Measurements from ENCODE around the gene PLEKHN1.

Gene PLEKHN1

DNA sequence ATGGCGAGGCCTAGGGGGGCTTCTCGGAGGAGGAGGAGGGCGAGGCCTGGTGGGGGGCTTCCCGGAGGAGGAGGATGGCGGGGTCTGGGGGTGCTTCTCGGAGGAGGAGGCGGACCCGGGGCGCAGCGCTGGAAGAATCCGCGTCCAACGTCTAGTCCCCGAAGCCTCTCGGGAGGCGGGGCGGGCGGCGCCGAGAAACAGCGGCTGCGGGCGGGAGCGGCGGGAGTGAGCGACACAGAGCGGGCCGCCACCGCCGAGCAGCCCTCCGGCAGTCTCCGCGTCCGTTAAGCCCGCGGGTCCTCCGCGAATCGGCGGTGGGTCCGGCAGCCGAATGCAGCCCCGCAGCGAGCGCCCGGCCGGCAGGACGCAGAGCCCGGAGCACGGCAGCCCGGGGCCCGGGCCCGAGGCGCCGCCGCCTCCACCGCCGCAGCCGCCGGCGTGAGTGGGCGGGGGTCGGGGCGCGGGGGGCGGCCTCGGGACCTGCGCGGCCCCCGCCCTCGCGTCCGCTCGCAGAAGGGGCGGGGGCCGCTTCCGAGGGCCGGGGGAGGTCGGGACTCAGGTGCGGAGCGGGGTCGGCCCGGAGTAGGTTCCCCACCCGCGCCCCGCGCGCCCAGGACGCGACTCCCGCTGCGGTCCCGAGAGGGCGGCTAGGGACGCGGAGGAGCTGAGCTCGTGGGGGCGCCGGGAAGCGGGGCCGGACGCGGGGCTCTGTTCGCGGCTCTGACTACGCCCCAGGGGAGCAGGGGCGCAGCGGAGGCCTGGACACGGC is 5.7 kb upstream of the PLEKHN1 start, which contains the start of gene KLHL17:
Gene KLHL17 (plus strand): TSS at position 222 of the 769 bp plus-strand sequence. CDS start 110 bp downstream, at position 332.
- DNase-seq (ENCODE audit: low read depth in 3 of 3), result peak; percentile 70 to 85 (median 73)

DNA sequence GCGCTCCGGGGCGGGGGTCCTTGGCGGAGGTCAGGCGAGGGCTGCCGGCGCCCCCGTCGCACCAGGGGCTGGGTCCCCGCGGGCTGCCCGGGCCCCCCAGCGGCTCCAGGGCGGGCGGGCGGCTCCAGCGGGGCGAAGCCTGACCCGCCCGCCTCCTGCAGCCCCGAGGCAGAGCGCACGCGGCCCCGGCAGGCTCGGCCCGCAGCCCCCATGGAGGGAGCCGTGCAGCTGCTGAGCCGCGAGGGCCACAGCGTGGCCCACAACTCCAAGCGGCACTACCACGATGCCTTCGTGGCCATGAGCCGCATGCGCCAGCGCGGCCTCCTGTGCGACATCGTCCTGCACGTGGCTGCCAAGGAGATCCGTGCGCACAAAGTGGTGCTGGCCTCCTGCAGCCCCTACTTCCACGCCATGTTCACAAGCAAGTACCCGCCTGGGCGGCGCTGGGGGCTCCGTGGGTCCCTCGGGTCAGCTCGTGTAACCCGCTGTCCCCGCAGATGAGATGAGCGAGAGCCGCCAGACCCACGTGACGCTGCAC is 5.1 kb upstream of the PLEKHN1 start:
- no peak for DNase-seq (ENCODE audit: low read depth in 3 of 3)

DNA sequence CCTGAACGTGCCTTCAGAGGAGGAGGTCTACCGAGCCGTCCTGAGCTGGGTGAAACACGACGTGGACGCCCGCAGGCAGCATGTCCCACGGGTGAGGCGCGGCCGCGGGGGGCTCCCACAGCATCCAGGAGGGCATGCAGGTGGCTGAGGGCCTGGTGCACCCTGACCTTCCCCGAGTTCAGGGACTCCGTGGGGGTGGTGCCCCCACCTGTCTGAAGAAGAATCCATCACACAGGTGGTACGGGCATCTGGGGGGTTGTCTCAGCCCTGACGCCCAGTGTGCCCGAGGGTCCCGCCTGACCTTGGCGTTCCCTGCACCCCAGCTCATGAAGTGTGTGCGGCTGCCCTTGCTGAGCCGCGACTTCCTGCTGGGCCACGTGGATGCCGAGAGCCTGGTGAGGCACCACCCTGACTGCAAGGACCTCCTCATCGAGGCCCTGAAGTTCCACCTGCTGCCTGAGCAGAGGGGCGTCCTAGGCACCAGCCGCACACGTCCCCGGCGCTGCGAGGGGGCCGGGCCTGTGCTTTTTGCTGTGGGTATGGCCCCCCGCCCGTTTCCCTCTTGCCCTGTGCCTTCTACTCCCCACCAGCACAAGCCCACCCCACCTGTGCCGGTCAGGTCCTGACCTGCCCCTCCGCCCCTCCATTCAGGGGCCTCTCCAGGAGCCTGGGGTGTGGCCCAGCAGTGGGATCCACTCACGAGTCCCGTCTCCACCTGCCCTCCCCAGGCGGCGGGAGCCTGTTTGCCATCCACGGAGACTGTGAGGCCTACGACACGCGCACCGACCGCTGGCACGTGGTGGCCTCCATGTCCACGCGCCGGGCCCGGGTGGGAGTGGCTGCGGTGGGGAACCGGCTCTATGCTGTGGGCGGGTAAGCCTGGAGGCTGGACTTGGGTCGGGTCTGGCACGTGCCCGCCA is 3.6 kb upstream of the PLEKHN1 start:
- no peak for DNase-seq (ENCODE audit: low read depth in 3 of 3)

DNA sequence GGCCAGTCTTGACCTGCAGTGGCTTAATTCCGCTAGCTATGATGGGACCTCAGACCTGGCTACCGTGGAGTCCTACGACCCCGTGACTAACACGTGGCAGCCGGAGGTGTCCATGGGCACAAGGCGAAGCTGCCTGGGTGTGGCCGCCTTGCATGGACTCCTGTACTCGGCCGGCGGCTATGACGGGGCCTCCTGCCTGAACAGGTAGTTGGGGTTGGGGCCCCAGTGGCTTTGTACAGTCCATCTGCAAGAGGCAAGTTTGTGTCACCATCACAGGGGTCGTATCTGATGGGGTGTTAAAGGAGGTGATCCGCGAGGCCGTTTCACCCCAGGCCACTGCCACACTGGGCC is 3.0 kb upstream of the PLEKHN1 start:
- DNase-seq (ENCODE audit: low read depth in 3 of 3), result no peak

DNA sequence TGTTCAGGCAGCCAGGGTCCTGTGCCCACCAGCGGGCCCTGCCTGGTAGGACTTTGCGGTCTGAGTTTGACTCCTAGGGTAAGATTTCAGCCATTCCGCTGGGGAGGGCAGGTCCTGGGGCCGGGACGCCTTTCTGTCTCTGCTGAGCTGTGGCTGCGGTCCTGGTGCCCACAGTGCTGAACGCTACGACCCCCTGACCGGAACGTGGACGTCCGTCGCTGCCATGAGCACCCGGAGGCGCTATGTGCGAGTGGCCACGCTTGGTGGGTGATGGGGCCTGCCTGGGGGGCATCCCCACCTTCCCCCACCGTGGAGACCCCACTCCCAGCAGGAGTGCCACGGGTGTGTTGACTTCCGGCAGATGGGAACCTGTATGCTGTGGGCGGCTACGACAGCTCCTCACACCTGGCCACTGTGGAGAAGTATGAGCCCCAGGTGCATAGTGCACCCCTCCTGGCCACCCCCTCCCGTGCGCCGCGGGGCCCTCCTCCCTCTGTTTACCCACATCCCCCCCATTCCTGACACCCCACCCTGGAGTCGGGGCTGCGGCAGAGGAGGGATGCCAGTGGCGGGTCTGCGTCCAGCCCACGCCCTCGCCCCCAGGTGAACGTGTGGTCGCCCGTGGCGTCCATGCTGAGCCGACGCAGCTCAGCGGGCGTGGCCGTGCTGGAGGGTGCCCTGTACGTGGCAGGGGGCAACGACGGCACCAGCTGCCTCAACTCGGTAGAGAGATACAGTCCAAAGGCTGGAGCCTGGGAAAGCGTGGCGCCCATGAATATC is 2.3 kb upstream of the PLEKHN1 start:
- DNase-seq (ENCODE audit: low read depth in 3 of 3), result no peak

DNA sequence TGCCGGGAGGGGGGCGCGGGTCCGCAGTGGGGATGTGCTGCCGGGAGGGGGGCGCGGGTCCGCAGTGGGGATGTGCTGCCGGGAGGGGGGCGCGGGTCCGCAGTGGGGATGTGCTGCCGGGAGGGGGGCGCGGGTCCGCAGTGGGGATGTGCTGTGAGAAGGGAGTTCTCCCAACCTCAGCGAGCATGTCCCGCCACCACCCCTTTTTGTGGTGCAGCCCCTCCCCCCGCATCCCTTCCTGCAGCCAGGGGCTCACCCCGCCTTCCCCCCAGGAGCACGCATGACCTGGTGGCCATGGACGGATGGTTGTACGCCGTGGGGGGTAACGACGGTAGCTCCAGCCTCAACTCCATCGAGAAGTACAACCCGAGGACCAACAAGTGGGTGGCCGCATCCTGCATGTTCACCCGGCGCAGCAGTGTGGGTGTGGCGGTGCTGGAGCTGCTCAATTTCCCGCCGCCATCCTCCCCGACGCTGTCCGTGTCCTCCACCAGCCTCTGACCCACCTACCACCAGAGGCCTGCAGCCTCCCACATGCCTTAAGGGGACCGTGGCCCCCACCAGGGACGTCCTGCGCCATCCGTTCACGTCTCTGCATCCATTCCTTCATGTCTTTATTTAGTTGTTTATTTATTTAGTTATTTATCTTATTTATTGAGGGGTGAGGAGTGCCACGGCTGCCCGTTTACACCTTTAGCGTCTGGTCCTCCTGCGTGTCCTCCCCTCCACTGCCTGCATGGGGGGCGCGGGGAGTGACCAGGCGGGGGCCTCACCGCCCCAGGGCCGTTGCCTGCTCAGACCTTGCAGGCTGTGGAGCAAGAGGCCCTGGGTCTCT is 1.4 kb upstream of the PLEKHN1 start:
- DNase-seq (ENCODE audit: low read depth in 3 of 3), result no peak

DNA sequence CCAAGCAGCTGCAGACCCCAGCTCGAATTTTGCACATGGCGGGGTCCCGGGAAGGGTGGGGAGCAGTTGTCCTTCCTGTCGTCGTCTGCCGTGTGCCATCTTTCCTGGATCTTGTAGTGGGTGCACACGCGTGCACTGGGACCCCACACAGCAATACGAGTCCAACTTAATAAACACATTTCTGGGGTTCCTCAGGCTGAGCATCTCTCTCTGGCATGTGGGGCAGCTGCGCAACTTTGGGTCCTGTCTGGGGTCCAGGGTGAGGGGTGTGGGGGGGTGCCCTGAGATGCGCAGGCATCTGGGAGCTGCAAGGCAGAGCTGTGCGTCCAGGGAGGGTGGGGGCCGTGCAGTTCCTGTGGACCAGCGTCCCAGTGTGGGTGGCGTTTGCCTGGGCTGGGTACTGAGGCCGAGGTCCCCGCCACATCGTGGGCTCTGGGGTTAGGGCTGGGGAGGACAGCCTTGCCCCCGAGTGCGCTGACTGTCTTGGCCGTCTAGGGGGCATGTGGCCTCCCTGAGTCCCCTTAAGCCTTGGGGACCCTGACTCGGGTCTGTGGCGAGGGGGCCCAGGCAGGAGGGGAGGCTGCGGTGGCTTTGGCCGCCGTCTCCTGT is 652 bp upstream of the PLEKHN1 start:
- DNase-seq (ENCODE audit: low read depth in 3 of 3), result no peak

DNA sequence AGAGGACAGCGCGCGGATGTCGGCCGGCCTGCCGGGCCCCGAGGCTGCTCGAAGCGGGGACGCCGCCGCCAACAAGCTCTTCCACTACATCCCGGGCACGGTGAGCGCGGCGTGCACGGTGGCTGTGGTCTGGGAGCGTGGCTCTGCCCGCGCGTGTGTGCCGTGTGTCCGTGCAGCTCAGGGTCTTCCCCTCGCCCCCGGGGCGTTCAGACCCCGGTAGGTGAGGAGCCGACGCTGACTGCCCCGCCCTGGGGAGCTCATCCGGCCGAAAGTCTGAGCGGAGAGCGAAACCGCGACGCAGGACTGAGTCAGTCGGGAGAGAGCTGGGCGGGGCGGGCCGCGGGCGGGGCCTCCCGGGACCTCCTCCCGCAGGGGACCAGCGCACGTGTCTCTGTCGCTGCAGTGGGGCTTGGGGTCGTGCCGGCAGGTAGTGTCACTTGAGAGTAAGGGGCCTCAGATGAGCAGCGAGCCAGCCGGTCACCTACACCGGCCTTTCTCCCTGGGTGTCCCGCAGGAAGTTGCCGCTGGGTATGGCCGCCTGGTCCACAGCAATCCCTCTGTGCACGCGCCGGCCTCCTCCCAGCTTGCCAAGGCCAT is 520 bp downstream of the PLEKHN1 start:
- peak; percentile 64 to 86 (median 66) for DNase-seq (ENCODE audit: low read depth in 3 of 3)

DNA sequence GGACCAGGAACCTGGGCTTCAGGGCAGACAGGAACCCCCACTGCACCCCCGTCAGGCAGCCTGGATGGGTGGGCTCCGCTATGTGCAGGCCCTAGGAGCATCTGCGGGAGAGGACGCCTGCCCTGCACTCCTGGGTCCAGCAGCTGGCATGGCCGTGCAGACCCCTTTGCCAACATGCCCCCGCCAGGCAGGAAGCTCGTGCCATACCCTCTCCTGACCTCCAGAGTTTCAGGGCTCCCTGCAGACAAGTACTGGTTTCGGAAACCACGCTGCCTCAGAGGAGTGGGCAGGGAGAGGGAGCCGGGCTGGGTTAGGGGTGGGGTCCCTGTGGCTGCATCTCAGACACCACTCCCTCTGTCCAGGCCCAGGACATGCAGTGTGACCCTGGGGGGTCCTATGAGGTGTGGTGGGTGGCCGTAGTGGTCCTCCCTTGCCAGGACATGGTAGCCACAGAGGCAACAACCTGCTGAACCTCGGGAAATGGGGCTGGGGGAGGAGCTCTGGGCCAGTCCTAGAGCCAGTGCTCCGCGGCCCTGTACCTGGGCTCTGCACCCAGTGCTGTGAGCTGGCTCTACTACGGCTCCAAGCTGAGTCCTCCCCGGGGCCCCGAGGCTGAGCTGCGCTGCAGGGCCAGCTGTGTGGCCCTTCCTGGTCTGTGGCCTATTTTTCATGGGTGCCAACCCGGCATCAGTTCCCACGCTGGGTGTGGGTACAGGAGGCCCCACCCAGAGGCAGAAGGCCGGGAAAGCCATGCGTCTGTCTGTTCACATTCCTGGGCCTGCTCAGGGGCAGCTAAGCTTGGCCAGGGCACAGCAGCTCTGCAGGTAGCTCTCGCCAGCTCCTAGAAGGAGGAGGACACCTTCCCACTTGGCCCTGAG is 1.4 kb downstream of the PLEKHN1 start:
- no peak for DNase-seq (ENCODE audit: low read depth in 3 of 3)

DNA sequence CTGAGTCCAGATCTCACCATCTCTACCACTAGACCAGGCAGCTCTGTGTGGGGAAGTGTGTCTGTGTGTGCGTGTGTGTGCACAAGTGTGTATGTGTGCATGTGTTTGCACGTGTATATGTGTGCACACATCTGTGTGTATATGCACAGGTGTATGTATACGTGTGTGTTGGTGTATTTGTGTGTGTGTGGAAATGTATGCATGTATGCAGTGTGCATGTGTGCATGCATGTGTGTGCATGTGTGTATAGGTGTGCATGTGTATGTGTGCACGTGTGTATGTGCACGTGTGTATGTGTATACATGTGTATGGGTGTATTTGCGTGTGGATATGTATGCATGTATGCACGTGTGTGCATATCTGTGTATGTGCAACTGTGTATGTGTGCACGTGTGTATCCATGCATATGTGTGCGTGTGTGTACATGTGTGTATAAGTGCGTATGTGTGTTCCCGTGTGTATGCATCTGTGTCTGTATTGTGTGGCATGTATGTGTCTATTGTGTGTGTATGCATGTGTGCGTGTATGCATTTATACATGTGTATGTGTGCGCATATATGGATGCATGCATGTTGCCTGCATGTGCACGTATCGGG is 3.1 kb downstream of the PLEKHN1 start:
- no peak for DNase-seq (ENCODE audit: low read depth in 3 of 3)

DNA sequence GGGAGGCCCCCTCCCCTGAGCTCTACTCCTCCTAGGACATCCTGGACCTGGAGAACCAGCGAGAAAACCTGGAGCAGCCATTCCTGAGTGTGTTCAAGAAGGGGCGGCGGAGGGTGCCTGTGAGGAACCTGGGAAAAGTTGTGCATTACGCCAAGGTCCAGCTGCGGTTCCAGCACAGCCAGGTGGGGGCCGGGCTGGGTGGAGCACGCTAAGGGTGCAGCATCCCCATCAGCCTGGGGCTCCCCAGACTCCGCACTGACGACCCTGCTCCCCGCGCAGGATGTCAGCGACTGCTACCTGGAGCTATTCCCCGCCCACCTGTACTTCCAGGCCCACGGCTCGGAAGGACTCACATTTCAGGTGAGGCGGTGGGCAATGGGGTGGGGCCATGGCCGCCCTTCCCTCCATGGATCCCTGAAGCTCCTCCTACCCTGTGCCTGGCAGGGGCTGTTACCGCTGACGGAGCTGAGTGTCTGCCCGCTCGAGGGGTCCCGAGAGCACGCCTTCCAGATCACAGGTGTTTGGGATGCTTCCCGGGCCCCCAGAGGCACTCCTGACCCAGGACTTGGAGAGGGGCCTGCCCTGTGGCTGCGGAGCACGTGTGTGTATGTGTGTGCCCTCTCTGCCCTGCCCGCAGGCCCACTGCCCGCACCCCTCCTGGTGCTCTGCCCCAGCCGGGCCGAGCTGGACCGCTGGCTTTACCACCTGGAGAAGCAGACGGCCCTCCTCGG is 4.1 kb downstream of the PLEKHN1 start:
- no peak for DNase-seq (ENCODE audit: low read depth in 3 of 3)

DNA sequence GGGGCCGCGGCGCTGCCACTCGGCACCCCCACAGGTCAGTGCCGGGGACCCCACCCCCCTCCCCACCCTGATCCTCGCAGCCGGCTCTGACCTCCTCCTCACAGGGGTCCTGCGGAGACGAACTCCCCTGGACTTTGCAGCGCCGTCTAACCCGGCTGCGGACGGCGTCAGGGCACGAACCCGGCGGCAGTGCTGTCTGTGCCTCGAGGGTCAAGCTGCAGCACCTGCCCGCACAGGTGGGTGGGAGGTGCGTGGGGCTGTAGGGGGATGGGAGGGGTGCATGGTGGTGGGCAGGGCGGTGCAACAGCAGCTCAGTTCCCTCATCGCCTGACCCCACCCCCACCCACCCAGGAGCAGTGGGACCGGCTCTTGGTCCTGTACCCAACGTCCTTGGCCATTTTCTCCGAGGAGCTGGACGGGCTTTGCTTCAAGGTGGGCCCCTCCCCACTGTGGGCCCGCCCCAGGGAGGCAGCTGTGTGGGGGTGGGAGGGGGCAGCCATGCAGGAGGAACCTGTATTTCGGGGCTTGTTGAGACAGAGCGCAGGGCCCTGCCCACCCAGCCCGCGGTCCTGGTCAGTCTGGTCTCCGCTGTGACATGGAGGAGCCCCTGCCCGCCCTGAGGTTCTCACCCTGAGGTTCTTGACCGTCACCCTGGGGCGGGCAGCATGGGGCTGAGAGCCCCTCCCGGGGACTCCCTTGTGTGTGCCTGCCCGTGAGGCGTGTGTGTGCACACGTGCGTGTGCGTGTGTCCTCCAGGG is 4.9 kb downstream of the PLEKHN1 start:
- no peak for DNase-seq (ENCODE audit: low read depth in 3 of 3)

DNA sequence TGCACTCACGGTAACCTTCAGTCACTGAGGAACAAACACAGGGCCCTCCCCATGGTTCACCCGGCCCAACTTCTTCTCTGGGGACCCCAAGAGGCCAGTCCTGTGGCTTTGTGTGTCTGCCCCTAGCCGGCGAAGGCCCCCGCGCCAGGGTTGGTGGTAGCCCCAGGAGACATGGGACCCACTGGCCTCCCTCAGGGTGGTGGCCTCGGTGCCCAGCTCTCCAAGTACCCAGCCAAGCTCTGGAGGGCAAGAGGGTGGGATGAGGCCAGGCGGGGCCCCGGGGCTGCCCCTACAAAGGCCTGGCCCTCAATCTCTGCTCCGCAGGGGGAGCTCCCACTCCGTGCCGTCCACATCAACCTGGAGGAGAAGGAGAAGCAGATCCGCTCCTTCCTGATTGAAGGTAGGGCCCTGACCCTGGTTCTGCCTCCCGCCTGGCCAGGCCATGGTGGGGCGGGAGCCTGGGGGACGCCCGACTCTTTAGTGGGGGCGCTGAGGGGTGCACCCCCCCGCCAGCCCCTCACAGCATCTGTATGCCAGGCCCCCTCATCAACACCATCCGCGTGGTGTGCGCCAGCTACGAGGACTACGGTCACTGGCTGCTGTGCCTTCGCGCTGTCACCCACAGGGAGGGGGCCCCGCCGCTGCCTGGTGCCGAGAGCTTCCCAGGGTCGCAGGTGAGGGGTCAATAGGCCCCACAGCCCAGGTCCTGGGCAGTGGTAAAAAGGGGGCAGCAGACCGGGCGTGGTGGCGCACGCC is 5.6 kb downstream of the PLEKHN1 start:
- DNase-seq (ENCODE audit: low read depth in 3 of 3), result no peak

DNA sequence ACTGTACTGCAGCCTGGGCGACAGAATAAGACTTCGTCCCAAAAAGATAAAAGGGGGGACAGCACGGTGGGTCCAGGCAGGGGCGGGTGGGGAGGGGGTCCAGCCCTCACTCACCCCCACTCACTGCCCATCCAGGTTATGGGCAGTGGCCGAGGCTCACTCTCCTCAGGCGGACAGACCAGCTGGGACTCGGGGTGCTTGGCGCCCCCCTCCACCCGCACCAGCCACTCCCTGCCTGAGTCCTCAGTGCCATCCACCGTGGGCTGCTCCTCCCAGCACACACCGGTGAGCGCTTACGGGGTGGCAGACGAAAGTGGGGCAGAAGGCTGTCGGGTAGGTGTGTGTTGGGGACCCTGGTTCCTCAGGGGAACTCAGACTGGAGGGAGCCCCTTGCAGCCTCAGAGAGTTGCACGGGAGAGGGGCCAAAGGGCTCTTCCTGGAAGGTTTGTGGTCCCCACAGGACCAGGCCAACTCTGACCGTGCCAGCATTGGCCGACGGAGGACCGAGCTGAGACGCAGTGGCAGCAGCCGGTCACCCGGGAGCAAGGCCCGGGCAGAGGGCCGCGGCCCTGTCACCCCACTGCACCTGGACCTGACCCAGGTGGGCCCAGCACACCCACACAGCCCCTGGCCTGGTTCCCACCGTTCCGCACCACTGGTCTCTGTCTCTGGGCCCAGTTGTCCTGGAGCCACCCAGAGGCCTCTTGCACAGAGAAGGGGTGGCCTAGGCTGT is 6.6 kb downstream of the PLEKHN1 start:
- DNase-seq (ENCODE audit: low read depth in 3 of 3), result no peak

DNA sequence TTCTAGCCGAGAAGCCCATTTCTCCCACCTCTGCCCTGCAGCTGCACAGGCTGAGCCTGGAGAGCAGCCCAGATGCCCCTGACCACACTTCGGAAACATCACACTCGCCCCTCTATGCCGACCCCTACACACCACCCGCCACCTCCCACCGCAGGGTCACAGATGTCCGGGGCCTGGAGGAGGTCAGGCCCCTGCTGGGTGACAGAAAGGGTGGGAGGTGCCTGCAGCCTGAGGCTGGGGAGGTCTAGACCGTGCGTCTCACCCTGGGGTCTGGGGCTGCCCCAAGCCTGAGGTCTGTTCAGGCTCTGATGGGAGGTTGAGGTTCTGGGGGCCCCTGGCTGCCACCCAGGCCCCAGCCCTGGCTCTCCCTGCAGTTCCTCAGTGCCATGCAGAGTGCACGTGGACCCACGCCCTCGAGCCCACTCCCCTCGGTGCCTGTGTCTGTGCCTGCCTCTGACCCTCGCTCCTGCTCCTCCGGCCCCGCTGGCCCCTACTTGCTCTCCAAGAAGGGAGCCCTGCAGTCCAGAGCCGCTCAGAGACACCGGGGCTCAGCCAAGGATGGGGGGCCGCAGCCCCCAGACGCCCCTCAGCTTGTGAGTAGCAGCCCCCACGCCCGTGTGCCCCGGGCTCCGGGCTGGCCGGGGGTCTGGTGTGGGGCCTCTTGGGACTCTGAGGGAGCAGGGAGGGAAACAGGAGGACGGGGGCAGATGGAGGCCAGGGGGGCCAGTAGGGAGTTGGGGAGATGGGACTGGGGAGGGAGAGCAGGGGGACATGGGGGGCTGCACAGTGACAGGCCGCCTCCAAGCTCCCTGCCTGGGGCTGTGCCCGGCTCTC is 7.4 kb downstream of the PLEKHN1 start:
- no peak for DNase-seq (ENCODE audit: low read depth in 3 of 3)

Data from stimulated activated CD4-positive, alpha-beta T cell treated with anti-CD3 and anti-CD28 coated beads, TNF-alpha, amount 100 ng/mL, for 48 hours (primary cell).